ENCODE results near the gene GNL1.

GNL1 gene

GRCh38 chr6:30572148-30572547 is 15.9 kb upstream of the GNL1 start:
- peaks cover 42% of the 10 kb centered on the region for H3K4me1 ChIP-seq (ENCODE audit: insufficient read depth, low read length, severe bottlenecking)
- peak overlapping the region; percentile 91 for H3K9ac ChIP-seq (ENCODE audit: low read length)
- no peaks in the 10 kb centered on the region for H3K27me3 ChIP-seq (ENCODE audit: insufficient read depth, low read length)
- no peak for TF ChIP-seq EZH2 (IDR thresholded peaks at IDR 0.05; ENCODE audit: borderline replicate concordance, low read length)
- TF ChIP-seq, protein P1, sequence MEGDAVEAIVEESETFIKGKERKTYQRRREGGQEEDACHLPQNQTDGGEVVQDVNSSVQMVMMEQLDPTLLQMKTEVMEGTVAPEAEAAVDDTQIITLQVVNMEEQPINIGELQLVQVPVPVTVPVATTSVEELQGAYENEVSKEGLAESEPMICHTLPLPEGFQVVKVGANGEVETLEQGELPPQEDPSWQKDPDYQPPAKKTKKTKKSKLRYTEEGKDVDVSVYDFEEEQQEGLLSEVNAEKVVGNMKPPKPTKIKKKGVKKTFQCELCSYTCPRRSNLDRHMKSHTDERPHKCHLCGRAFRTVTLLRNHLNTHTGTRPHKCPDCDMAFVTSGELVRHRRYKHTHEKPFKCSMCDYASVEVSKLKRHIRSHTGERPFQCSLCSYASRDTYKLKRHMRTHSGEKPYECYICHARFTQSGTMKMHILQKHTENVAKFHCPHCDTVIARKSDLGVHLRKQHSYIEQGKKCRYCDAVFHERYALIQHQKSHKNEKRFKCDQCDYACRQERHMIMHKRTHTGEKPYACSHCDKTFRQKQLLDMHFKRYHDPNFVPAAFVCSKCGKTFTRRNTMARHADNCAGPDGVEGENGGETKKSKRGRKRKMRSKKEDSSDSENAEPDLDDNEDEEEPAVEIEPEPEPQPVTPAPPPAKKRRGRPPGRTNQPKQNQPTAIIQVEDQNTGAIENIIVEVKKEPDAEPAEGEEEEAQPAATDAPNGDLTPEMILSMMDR (IDR thresholded peaks at IDR 0.05; ENCODE audit: low read length), result no peak
- 0 out of 2 replicates have a peak, but pooled peaks cover 3% of the 10 kb centered on the region for H4K20me1 ChIP-seq (ENCODE audit: insufficient read depth, low read length)
- H3K27ac ChIP-seq (ENCODE audit: low read depth, low read length, poor library complexity, severe bottlenecking), result peak overlapping the region; percentile 65
- no peaks in the 10 kb centered on the region for H3K9me2 ChIP-seq (ENCODE audit: low read depth, low read length)
- H3K4me3 ChIP-seq (ENCODE audit: low read depth, low read length, poor library complexity, severe bottlenecking), result peak overlapping the region; percentile 89
- H3F3A ChIP-seq (ENCODE audit: insufficient read depth, low read length), result no peaks in the 10 kb centered on the region
- peaks cover 23% of the 10 kb centered on the region for H3K36me3 ChIP-seq (ENCODE audit: insufficient read depth, low read length)
- peaks cover 48% of the 10 kb centered on the region for H3K79me2 ChIP-seq (ENCODE audit: insufficient read depth, low read length)
- H3K9me3 ChIP-seq (ENCODE audit: low read length), result no peaks in the 10 kb centered on the region
- H2AFZ ChIP-seq (ENCODE audit: low read length), result no peak overlapping the region
- peak overlapping the region; percentile 98 for H3K4me2 ChIP-seq (ENCODE audit: low read length)

DNA sequence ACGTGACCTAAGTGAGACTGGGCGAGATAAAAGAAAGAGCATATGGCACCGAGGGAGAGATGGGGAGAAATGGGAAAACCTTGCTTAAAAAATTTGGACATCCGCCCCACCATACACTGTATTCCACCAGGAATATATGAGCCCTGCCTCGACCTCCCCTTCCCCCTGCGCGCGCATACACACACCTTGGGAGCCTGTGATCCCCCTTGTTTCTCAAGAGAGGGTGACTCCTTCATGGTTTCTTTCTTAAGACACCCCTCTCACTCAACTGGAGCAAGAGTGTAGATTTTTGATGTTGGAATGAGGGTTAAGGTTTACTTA is 15.4 kb upstream of the GNL1 start:
- peak overlapping the region; percentile 91 for H3K9ac ChIP-seq (ENCODE audit: low read length)
- H3K4me1 ChIP-seq (ENCODE audit: insufficient read depth, low read length, severe bottlenecking), result peaks cover 42% of the 10 kb centered on the region
- peak overlapping the region; percentile 98 for H3K4me2 ChIP-seq (ENCODE audit: low read length)
- H3K4me3 ChIP-seq (ENCODE audit: low read depth, low read length, poor library complexity, severe bottlenecking), result peak overlapping the region; percentile 89
- H3K9me3 ChIP-seq (ENCODE audit: low read length), result no peaks in the 10 kb centered on the region
- no peaks in the 10 kb centered on the region for H3F3A ChIP-seq (ENCODE audit: insufficient read depth, low read length)
- H2AFZ ChIP-seq (ENCODE audit: low read length), result no peak overlapping the region
- H3K36me3 ChIP-seq (ENCODE audit: insufficient read depth, low read length), result peaks cover 19% of the 10 kb centered on the region
- TF ChIP-seq, protein P1 (IDR thresholded peaks at IDR 0.05; ENCODE audit: low read length), result no peak
- TF ChIP-seq EZH2 (IDR thresholded peaks at IDR 0.05; ENCODE audit: borderline replicate concordance, low read length), result no peak
- peak overlapping the region; percentile 65 for H3K27ac ChIP-seq (ENCODE audit: low read depth, low read length, poor library complexity, severe bottlenecking)
- H4K20me1 ChIP-seq (ENCODE audit: insufficient read depth, low read length), result 0 out of 2 replicates have a peak, but pooled peaks cover 3% of the 10 kb centered on the region
- no peaks in the 10 kb centered on the region for H3K9me2 ChIP-seq (ENCODE audit: low read depth, low read length)
- peaks cover 45% of the 10 kb centered on the region for H3K79me2 ChIP-seq (ENCODE audit: insufficient read depth, low read length)
- no peaks in the 10 kb centered on the region for H3K27me3 ChIP-seq (ENCODE audit: insufficient read depth, low read length)

DNA sequence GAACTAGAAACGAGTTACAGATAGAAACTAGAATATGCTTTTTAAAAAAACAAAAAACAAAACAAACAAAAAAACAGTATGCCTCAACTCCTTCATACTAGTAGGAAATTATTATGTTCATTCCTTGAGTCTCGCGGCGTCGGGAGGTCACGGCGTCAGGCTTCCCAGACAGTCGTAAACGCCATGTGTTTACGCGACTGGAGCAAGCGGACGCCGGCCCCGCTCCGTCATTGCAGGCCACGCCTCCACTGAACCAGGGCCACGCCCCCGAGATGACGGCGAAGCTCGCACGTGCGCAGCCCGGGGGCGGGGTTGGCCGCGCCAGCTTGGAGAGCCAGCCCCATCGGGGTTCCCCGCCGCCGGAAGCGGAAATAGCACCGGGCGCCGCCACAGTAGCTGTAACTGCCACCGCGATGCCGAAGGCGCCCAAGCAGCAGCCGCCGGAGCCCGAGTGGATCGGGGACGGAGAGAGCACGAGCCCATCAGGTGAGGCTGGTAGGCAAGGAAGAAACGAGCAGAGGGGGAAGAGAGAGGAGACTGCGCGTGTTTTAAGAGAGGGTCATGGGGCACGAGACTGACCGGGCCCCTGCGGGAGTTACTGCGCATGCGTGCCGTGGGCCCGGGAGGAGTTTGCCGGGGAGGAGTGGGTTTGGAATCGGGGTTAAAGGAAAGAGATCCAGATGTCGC is 14.9 kb upstream of the GNL1 start, which contains the start of gene ABCF1:
Gene ABCF1, plus strand, starts transcription at position 368 of the 687 bp plus-strand sequence. Its CDS starts 46 bp downstream, at position 414.
- H3K79me2 ChIP-seq (ENCODE audit: insufficient read depth, low read length), result peaks cover 43% of the 10 kb centered on the region
- peaks cover 14% of the 10 kb centered on the region; the same call in 1 of the 2 replicates for H3K36me3 ChIP-seq (ENCODE audit: insufficient read depth, low read length)
- no peak for TF ChIP-seq EZH2 (IDR thresholded peaks at IDR 0.05; ENCODE audit: borderline replicate concordance, low read length)
- TF ChIP-seq, protein P1 (IDR thresholded peaks at IDR 0.05; ENCODE audit: low read length), result no peak
- peak within 1 kb of the TSS; percentile 65 for H3K27ac ChIP-seq (ENCODE audit: low read depth, low read length, poor library complexity, severe bottlenecking)
- 0 out of 2 replicates have a peak, but pooled peaks cover 3% of the 10 kb centered on the region for H4K20me1 ChIP-seq (ENCODE audit: insufficient read depth, low read length)
- H3K4me2 ChIP-seq (ENCODE audit: low read length), result peak within 1 kb of the TSS; percentile 98
- no peaks in the 10 kb centered on the region for H3F3A ChIP-seq (ENCODE audit: insufficient read depth, low read length)
- H3K9ac ChIP-seq (ENCODE audit: low read length), result peak within 1 kb of the TSS; percentile 91
- H3K27me3 ChIP-seq (ENCODE audit: insufficient read depth, low read length), result no peaks in the 10 kb centered on the region
- no peaks in the 10 kb centered on the region for H3K9me3 ChIP-seq (ENCODE audit: low read length)
- peaks cover 42% of the 10 kb centered on the region for H3K4me1 ChIP-seq (ENCODE audit: insufficient read depth, low read length, severe bottlenecking)
- no peaks in the 10 kb centered on the region for H3K9me2 ChIP-seq (ENCODE audit: low read depth, low read length)
- peak within 1 kb of the TSS; percentile 89 for H3K4me3 ChIP-seq (ENCODE audit: low read depth, low read length, poor library complexity, severe bottlenecking)
- H2AFZ ChIP-seq (ENCODE audit: low read length), result peak within 1 kb of the TSS; percentile 64
